Measurements from ENCODE around the gene CST6.

CST6 gene

GRCh38 chr11:65978391-65979238 is 33.2 kb upstream of the CST6 start:
- in situ Hi-C loops (cut with MboI; ENCODE audit: low pct_unique_long_range_greater_than_20kb, low sequenced_read_pairs, unreplicated experiment): no loop called here
- DNase-seq (ENCODE audit: low spot score): no peak
- no peak for TF ChIP-seq CTCF (IDR thresholded peaks at IDR 0.05; ENCODE audit: extremely low read depth, insufficient read depth, missing control alignments)

GRCh38 chr11:65979261-65979759 is 32.5 kb upstream of the CST6 start:
- DNase-seq (ENCODE audit: low spot score): no peak
- in situ Hi-C loops (cut with MboI; ENCODE audit: low pct_unique_long_range_greater_than_20kb, low sequenced_read_pairs, unreplicated experiment): no loop called here
- TF ChIP-seq CTCF (IDR thresholded peaks at IDR 0.05; ENCODE audit: extremely low read depth, insufficient read depth, missing control alignments): no peak

GRCh38 chr11:65981101-65981740 is 30.6 kb upstream of the CST6 start:
- DNase-seq (ENCODE audit: low spot score): no peak
- no peak for TF ChIP-seq CTCF (IDR thresholded peaks at IDR 0.05; ENCODE audit: extremely low read depth, insufficient read depth, missing control alignments)
- in situ Hi-C loops (cut with MboI; ENCODE audit: low pct_unique_long_range_greater_than_20kb, low sequenced_read_pairs, unreplicated experiment): no loop called here

DNA sequence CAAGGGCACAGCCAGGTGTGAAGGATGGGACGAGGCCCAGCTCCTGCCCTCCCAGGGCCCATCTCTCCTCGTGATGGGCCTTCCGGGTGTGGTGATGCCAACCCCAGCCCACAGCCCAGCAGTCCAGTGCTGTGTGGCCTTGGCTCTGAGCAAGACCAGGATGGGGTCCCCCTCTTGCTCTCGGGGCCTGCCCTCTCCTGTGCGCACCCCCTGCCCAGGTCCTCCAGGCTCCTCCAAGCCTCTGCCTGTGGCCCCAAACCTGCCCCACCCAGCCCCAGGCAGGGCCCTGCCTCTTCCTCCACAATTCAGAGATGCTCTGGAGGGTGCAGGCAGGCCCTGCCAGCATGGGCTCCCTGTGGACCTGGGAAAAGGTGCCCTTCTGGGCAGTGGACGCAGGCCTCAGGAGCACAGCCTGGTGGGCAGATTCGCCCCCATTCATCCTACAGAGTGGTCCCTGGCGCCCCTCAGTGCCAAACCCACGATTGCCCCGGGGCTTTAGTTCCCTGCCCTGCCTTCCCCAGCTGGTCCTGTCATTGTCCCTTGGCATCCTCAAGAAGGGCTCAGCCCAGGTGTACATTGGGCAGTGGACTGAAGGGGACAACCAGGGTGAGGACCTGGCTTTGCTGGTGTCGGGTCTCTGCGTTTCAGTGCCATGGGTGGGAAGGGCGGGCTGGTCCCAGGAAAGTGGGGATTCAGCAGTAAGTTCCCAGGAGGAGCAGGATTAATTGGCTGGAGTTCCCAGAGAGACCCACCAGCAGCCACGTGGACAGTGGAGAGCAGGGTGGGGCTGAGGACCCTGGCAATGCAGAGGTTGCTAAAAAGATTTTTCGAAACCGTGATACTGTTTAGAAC is 29.6 kb upstream of the CST6 start:
- DNase-seq (ENCODE audit: low spot score): no peak
- in situ Hi-C loops (cut with MboI; ENCODE audit: low pct_unique_long_range_greater_than_20kb, low sequenced_read_pairs, unreplicated experiment): no loop called here
- TF ChIP-seq CTCF (IDR thresholded peaks at IDR 0.05; ENCODE audit: extremely low read depth, insufficient read depth, missing control alignments): no peak

- DNase-seq (ENCODE audit: low spot score): no peak
- in situ Hi-C loops (cut with MboI; ENCODE audit: low pct_unique_long_range_greater_than_20kb, low sequenced_read_pairs, unreplicated experiment): no loop called here
- no peak for TF ChIP-seq CTCF (IDR thresholded peaks at IDR 0.05; ENCODE audit: extremely low read depth, insufficient read depth, missing control alignments)
Measured at GRCh38 chr11:65982824-65983588, 28.8 kb upstream of the CST6 start.
